WTC11 (cell line): ENCODE results near the gene NTNG2. TPM values are rescaled to one million over a fixed set of nuclear protein-coding genes. Genes with fewer than 3 reads are reported as not detected.

Experiments
- ATAC-seq: fragments of 200-7000 bp; cut with Tn5 transposase; 2 replicates; pipeline ENCODE4 v1.10.0; 2021; ENCODE audit warnings: mild to moderate bottlenecking, moderate library complexity
- CTCF ChIA-PET: fragments of 300-600 bp; sonication (Branson Sonifier 250); formaldehyde crosslinking; loops from one replicate; lab custom pipeline; 2021; ENCODE audit warnings: antibody characterized with exemption; lab: Charles Lee
- POLR2A ChIA-PET: fragments of 350-600 bp; sonication (Branson Sonifier 250); formaldehyde crosslinking; loops from one replicate; lab custom pipeline; 2021; ENCODE audit warnings: antibody characterized with exemption; lab: Charles Lee
- DNase-seq: peaks from one replicate; pipeline ENCODE4 v3.0.0; 2021; ENCODE audit warnings: low spot score
- H3K27ac Mint-ChIP-seq: 2 replicates; pipeline ENCODE4 v1.8.0; 2021; ENCODE audit warnings: mixed read lengths
- H3K27me3 Mint-ChIP-seq: 2 replicates; pipeline ENCODE4 v1.8.0; 2021; ENCODE audit warnings: low read depth, mild to moderate bottlenecking, moderate library complexity, mixed read lengths
- H3K36me3 Mint-ChIP-seq: 2 replicates; pipeline ENCODE4 v1.8.0; 2021; ENCODE audit warnings: mixed read lengths
- H3K4me1 Mint-ChIP-seq: 2 replicates; pipeline ENCODE4 v1.8.0; 2022; ENCODE audit warnings: mixed read lengths
- H3K4me3 Mint-ChIP-seq: 2 replicates; pipeline ENCODE4 v1.8.0; 2021; ENCODE audit warnings: mild to moderate bottlenecking, moderate library complexity, mixed read lengths
- H3K9me3 Mint-ChIP-seq: 2 replicates; pipeline ENCODE4 v1.8.0; 2021; ENCODE audit warnings: mixed read lengths
- ELF4 ChIP-seq: sonication (generic); formaldehyde crosslinking; IDR thresholded peaks from 2 replicates; pipeline ENCODE4 v1.8.1; 2022; ENCODE audit warnings: low read depth, mild to moderate bottlenecking, moderate library complexity, missing genetic modification reagents
- ERG ChIP-seq: fragments of 250-450 bp; sonication (Bioruptor Pico); IDR thresholded peaks from 2 replicates; pipeline ENCODE4 v1.8.0; 2021; ENCODE audit warnings: mild to moderate bottlenecking
- HMGA2 ChIP-seq: fragments of 250-450 bp; sonication (Bioruptor Pico); IDR thresholded peaks from 2 replicates; pipeline ENCODE4 v1.4.0; 2021; ENCODE audit warnings: mild to moderate bottlenecking, moderate library complexity
- KAT7 ChIP-seq: sonication (generic); formaldehyde crosslinking; IDR thresholded peaks from 2 replicates; pipeline ENCODE4 v1.8.1; 2023; ENCODE audit warnings: missing genetic modification reagents, mild to moderate bottlenecking, borderline replicate concordance
- NFYB ChIP-seq: sonication (generic); formaldehyde crosslinking; conservative IDR thresholded peaks from 2 replicates; pipeline ENCODE4 v1.8.0; 2022; ENCODE audit warnings: low read depth, missing genetic modification reagents
- SMAD4 ChIP-seq: sonication (generic); formaldehyde crosslinking; IDR thresholded peaks from 2 replicates; pipeline ENCODE4 v1.8.0; 2022; ENCODE audit warnings: mild to moderate bottlenecking, missing genetic modification reagents
- SOX15 ChIP-seq: fragments of 250-450 bp; sonication (Bioruptor Pico); IDR thresholded peaks from 2 replicates; pipeline ENCODE4 v1.9.0; 2021; ENCODE audit warnings: mild to moderate bottlenecking
- STAT6 ChIP-seq: sonication (generic); formaldehyde crosslinking; conservative IDR thresholded peaks from 2 replicates; pipeline ENCODE4 v1.8.1; 2023; ENCODE audit warnings: mild to moderate bottlenecking, low read depth, missing genetic modification reagents, moderate library complexity
- TCF7 ChIP-seq: sonication (generic); formaldehyde crosslinking; IDR thresholded peaks from 2 replicates; pipeline ENCODE4 v1.8.0; 2022; ENCODE audit warnings: mild to moderate bottlenecking, low read depth, missing genetic modification reagents, moderate library complexity
- ZBTB21 ChIP-seq: sonication (generic); formaldehyde crosslinking; IDR thresholded peaks from 2 replicates; pipeline ENCODE4 v1.8.1; 2023; ENCODE audit warnings: mild to moderate bottlenecking, missing genetic modification reagents, borderline replicate concordance
- ZBTB43 ChIP-seq: sonication (generic); formaldehyde crosslinking; IDR thresholded peaks from 2 replicates; pipeline ENCODE4 v1.8.1; 2023; ENCODE audit warnings: mild to moderate bottlenecking, missing genetic modification reagents
- ZNF121 ChIP-seq: sonication (generic); formaldehyde crosslinking; IDR thresholded peaks from 2 replicates; pipeline ENCODE4 v1.8.0; 2023; ENCODE audit warnings: missing genetic modification reagents
- ZNF138 ChIP-seq: sonication (generic); formaldehyde crosslinking; conservative IDR thresholded peaks from 2 replicates; pipeline ENCODE4 v1.8.1; 2022; ENCODE audit warnings: mild to moderate bottlenecking, moderate library complexity, missing genetic modification reagents
- ZNF425 ChIP-seq: fragments of 250-450 bp; sonication (Bioruptor Pico); conservative IDR thresholded peaks from 2 replicates; pipeline ENCODE4 v1.9.0; 2021; ENCODE audit warnings: mild to moderate bottlenecking
- total RNA-seq: library from RNA; stranded (reverse); gene quantifications from 3 replicates; pipeline ENCODE4 v1.2.3, GENCODE V29; 2021
- TF ChIP-seq, protein P1 (sequence below): sonication (generic); formaldehyde crosslinking; IDR thresholded peaks from 2 replicates; pipeline ENCODE4 v1.8.1; 2022; ENCODE audit warnings: low read depth, mild to moderate bottlenecking, moderate library complexity, missing genetic modification reagents, borderline replicate concordance
- TF ChIP-seq, protein P2 (sequence below): sonication (generic); formaldehyde crosslinking; IDR thresholded peaks from 2 replicates; pipeline ENCODE4 v1.8.0; 2022; ENCODE audit warnings: mild to moderate bottlenecking, missing genetic modification reagents
- TF ChIP-seq, protein P3 (sequence below): sonication (generic); formaldehyde crosslinking; IDR thresholded peaks from 2 replicates; pipeline ENCODE4 v1.8.1; 2022; ENCODE audit warnings: missing genetic modification reagents, borderline replicate concordance
- TF ChIP-seq, protein P4 (sequence below): fragments of 250-450 bp; sonication (Bioruptor Pico); IDR thresholded peaks from 2 replicates; pipeline ENCODE4 v1.9.0; 2021; ENCODE audit warnings: mild to moderate bottlenecking

NTNG2 gene
- total RNA-seq, 1 experiment from 2014 or later = 3.1 TPM

- TF ChIP-seq ZNF138 (CRISPR knock-in tag) = no peak
- TF ChIP-seq SMAD4 (CRISPR knock-in tag) = no peak
- no peak for TF ChIP-seq ZBTB21 (CRISPR knock-in tag)
- TF ChIP-seq ERG (CRISPR knock-in tag) = no peak
- TF ChIP-seq ZBTB43 (CRISPR knock-in tag) = no peak
Observed at GRCh38 chr9:132238026-132238972, 76.4 kb downstream of the NTNG2 start (continued).

GRCh38 chr9:132238992-132239391 is 77.1 kb downstream of the NTNG2 start:
- ATAC-seq (no peak), DNase-seq (no peak)
- Mint-ChIP-seq H3K4me3 (no peak overlapping the region), H3K36me3 (no peaks in the 10 kb centered on the region), H3K27me3 (peaks cover 33% of the 10 kb centered on the region), H3K4me1 (peaks cover 17% of the 10 kb centered on the region), H3K9me3 (no peaks in the 10 kb centered on the region), H3K27ac (no peak overlapping the region)
- ChIA-PET CTCF (interaction anchor here (1.1 to 10.1 kb wide), 9 partner anchors 10 to 77 kb away, joined by 3 to 343 read pairs (median 5); partner anchors contain the start of gene NTNG2), POLR2A (no interaction called here)
- TF ChIP-seq STAT6 (no peak), HMGA2 (no peak), ZNF121 (CRISPR knock-in tag) (no peak), SOX15 (no peak), ELF4 (no peak), ZNF425 (CRISPR knock-in tag) (no peak), KAT7 (CRISPR knock-in tag) (no peak), NFYB (CRISPR knock-in tag) (no peak), TCF7 (CRISPR knock-in tag) (no peak)
- TF ChIP-seq, protein P1, sequence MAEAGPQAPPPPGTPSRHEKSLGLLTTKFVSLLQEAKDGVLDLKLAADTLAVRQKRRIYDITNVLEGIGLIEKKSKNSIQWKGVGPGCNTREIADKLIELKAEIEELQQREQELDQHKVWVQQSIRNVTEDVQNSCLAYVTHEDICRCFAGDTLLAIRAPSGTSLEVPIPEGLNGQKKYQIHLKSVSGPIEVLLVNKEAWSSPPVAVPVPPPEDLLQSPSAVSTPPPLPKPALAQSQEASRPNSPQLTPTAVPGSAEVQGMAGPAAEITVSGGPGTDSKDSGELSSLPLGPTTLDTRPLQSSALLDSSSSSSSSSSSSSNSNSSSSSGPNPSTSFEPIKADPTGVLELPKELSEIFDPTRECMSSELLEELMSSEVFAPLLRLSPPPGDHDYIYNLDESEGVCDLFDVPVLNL = no peak
- TF ChIP-seq, protein P2, sequence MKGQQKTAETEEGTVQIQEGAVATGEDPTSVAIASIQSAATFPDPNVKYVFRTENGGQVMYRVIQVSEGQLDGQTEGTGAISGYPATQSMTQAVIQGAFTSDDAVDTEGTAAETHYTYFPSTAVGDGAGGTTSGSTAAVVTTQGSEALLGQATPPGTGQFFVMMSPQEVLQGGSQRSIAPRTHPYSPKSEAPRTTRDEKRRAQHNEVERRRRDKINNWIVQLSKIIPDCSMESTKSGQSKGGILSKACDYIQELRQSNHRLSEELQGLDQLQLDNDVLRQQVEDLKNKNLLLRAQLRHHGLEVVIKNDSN (CRISPR knock-in tag) = no peak
- TF ChIP-seq, protein P3, sequence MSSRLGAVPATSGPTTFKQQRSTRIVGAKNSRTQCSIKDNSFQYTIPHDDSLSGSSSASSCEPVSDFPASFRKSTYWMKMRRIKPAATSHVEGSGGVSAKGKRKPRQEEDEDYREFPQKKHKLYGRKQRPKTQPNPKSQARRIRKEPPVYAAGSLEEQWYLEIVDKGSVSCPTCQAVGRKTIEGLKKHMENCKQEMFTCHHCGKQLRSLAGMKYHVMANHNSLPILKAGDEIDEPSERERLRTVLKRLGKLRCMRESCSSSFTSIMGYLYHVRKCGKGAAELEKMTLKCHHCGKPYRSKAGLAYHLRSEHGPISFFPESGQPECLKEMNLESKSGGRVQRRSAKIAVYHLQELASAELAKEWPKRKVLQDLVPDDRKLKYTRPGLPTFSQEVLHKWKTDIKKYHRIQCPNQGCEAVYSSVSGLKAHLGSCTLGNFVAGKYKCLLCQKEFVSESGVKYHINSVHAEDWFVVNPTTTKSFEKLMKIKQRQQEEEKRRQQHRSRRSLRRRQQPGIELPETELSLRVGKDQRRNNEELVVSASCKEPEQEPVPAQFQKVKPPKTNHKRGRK (CRISPR knock-in tag) = no peak
- TF ChIP-seq, protein P4, sequence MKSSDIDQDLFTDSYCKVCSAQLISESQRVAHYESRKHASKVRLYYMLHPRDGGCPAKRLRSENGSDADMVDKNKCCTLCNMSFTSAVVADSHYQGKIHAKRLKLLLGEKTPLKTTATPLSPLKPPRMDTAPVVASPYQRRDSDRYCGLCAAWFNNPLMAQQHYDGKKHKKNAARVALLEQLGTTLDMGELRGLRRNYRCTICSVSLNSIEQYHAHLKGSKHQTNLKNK (CRISPR knock-in tag) = no peak
